Tibial nerve (tissue), 4 donors: ENCODE measurements around the gene TRMT1. TPM values are rescaled to one million over a fixed set of nuclear protein-coding genes. Genes with fewer than 3 reads are reported as not detected.

Source experiments
- DNase-seq, 2 donors: peaks; one replicate each; pipeline ENCODE4 v3.0.0-alpha.2; 2019; ENCODE audit warnings: low spot score in 2 of 2
- H3K27ac ChIP-seq, 4 donors: fragments of 200-600 bp; sonication (generic) in 3 of 4; one replicate each; pipeline ENCODE4 v1.5.1; 2017 to 2019; ENCODE audit warnings: mild to moderate bottlenecking in 1 of 4
- H3K27me3 ChIP-seq, 2 donors: fragments of 200-600 bp; sonication (generic) in 1 of 2; one replicate each; pipeline versions ENCODE4 v1.5.1 to v1.6.0; 2017 to 2019
- H3K36me3 ChIP-seq, 3 donors: fragments of 200-600 bp; sonication (generic); one replicate each; pipeline ENCODE4 v1.5.1; 2018 to 2019
- H3K4me1 ChIP-seq, 4 donors: fragments of 200-600 bp; sonication (generic) in 3 of 4; one replicate each; pipeline ENCODE4 v1.5.1; 2017 to 2019
- H3K4me3 ChIP-seq, 4 donors: fragments of 200-600 bp; sonication (generic) in 3 of 4; one replicate each; pipeline ENCODE4 v1.5.1; 2017 to 2019; ENCODE audit warnings: mild to moderate bottlenecking in 1 of 4, moderate library complexity in 1 of 4
- H3K9me3 ChIP-seq, 4 donors: fragments of 200-600 bp; sonication (generic) in 3 of 4; one replicate each; pipeline ENCODE4 v1.5.1; 2017 to 2019
- CTCF ChIP-seq, 5 experiments: fragments of 200-600 bp in 3 of 5; fragments of 450-650 bp in 2 of 5; sonication (generic) in 3 of 5; IDR thresholded peaks; one replicate each; pipeline ENCODE4 v1.5.1; 2016 to 2019; ENCODE audit warnings: antibody characterized with exemption in 5 of 5, mild to moderate bottlenecking in 3 of 5, moderate library complexity in 2 of 5
- EP300 ChIP-seq, 2 donors: sonication (generic); formaldehyde crosslinking; IDR thresholded peaks; one replicate each; pipeline ENCODE4 v1.6.1; 2017; ENCODE audit warnings: antibody characterized with exemption in 2 of 2, mild to moderate bottlenecking in 1 of 2
- POLR2A ChIP-seq, 2 donors: fragments of 450-650 bp; IDR thresholded peaks; one replicate each; pipeline ENCODE4 v1.6.1; 2017; ENCODE audit warnings: antibody characterized with exemption in 2 of 2, mild to moderate bottlenecking in 2 of 2, moderate library complexity in 2 of 2
- WGBS, 2 donors: methylation state at CpG; one replicate each; pipeline ENCODE4 v1.1.5; 2018; 5-methylcytosine and 5-hydroxymethylcytosine counted together
- total RNA-seq, 4 donors: library from RNA; depleted of rRNA; stranded (reverse); fragments of >200 nt; gene quantifications; one replicate each; pipeline ENCODE4 v1.1.0, GENCODE V29; 2016

The TRMT1 gene
- total RNA-seq, 4 donors from 2014 or later, result 38.4 to 92.7 (median 49.2) TPM

GRCh38 chr19:13138916-13139198, 22.3 kb upstream of the TRMT1 start:
- WGBS, 2 donors, result 70 to 78% methylated on average over 10 of the region's 10 CpGs
- TF ChIP-seq EP300 (IDR thresholded peaks at IDR 0.05) (no peak), CTCF (IDR thresholded peaks at IDR 0.05) (no peak), POLR2A (IDR thresholded peaks at IDR 0.05) (no peak)
- Histone ChIP-seq H3K9me3 (no peaks in the 10 kb centered on the region), H3K27me3 (no peaks in the 10 kb centered on the region), H3K27ac (no peak overlapping the region), H3K36me3 (peaks cover 0 to 78% (median 5%) of the 10 kb centered on the region in 3 donors), H3K4me3 (no peak overlapping the region), H3K4me1 (peaks cover 0 to 5% (median 0%) of the 10 kb centered on the region in 4 donors)
- no peak for DNase-seq

GRCh38 chr19:13138171-13138915, 21.8 kb upstream of the TRMT1 start:
- Histone ChIP-seq H3K4me1 (peaks cover 0 to 5% (median 0%) of the 10 kb centered on the region in 4 donors), H3K36me3 (peaks cover 0 to 73% (median 5%) of the 10 kb centered on the region in 3 donors), H3K9me3 (no peaks in the 10 kb centered on the region), H3K4me3 (no peak overlapping the region), H3K27ac (no peak overlapping the region), H3K27me3 (no peaks in the 10 kb centered on the region)
- WGBS, 2 donors, result 85 to 91% methylated on average over 34 to 39 of the region's 40 CpGs
- TF ChIP-seq POLR2A (IDR thresholded peaks at IDR 0.05), result no peak
- no peak for DNase-seq

- H3K4me3 ChIP-seq, result no peak overlapping the region
- H3K9me3 ChIP-seq, result no peaks in the 10 kb centered on the region
- no peak overlapping the region for H3K27ac ChIP-seq
- H3K4me1 ChIP-seq, result peaks cover 0 to 5% (median 0%) of the 10 kb centered on the region in 4 donors
- H3K27me3 ChIP-seq, result no peaks in the 10 kb centered on the region
- TF ChIP-seq CTCF (IDR thresholded peaks at IDR 0.05) (no peak), EP300 (IDR thresholded peaks at IDR 0.05) (no peak), POLR2A (IDR thresholded peaks at IDR 0.05) (no peak)
- WGBS, 2 donors, result 82 to 92% methylated on average over 17 to 28 of the region's 28 CpGs
- DNase-seq, result no peak
- H3K36me3 ChIP-seq, result peaks cover 0 to 63% (median 5%) of the 10 kb centered on the region in 3 donors
Measured at GRCh38 chr19:13137290-13137794, 20.8 kb upstream of the TRMT1 start.

GRCh38 chr19:13135068-13136062, 18.8 kb upstream of the TRMT1 start:
- H3K4me3 ChIP-seq, result no peak overlapping the region
- TF ChIP-seq POLR2A (IDR thresholded peaks at IDR 0.05) (no peak), EP300 (IDR thresholded peaks at IDR 0.05) (no peak), CTCF (IDR thresholded peaks at IDR 0.05) (no peak)
- DNase-seq, result no peak
- H3K36me3 ChIP-seq, result peaks cover 0 to 59% (median 5%) of the 10 kb centered on the region in 3 donors
- WGBS, 2 donors, result 94% methylated on average over 37 to 40 of the region's 60 CpGs
- no peak overlapping the region for H3K27ac ChIP-seq
- H3K9me3 ChIP-seq, result no peaks in the 10 kb centered on the region
- H3K4me1 ChIP-seq, result peaks cover 0 to 5% (median 0%) of the 10 kb centered on the region in 4 donors
- H3K27me3 ChIP-seq, result no peaks in the 10 kb centered on the region

GRCh38 chr19:13134626-13135025, 18.1 kb upstream of the TRMT1 start:
- no peak overlapping the region for H3K4me3 ChIP-seq
- 94 to 95% methylated on average over 3 of the region's 3 CpGs for WGBS, 2 donors
- H3K9me3 ChIP-seq, result no peaks in the 10 kb centered on the region
- TF ChIP-seq POLR2A (IDR thresholded peaks at IDR 0.05), result no peak
- no peak for DNase-seq
- H3K27me3 ChIP-seq, result no peaks in the 10 kb centered on the region
- H3K27ac ChIP-seq, result no peak overlapping the region
- peaks cover 0 to under 1% (median 0%) of the 10 kb centered on the region in 4 donors for H3K4me1 ChIP-seq
- H3K36me3 ChIP-seq, result peaks cover 0 to 52% (median 5%) of the 10 kb centered on the region in 3 donors
